Neural cell (in vitro differentiated cells): ENCODE results near the gene ERC2. TPM values are rescaled to one million over a fixed set of nuclear protein-coding genes. Genes with fewer than 3 reads are reported as not detected.

Source experiments
- H2AFZ ChIP-seq: fragments of 200-600, 300-800 bp; sonication (generic), shearing (Covaris generic); 2 replicates; pipeline ENCODE4 v1.6.0; 2014; ENCODE audit warnings: low read depth, mild to moderate bottlenecking, antibody characterized with exemption, low read length, moderate library complexity
- H3F3A ChIP-seq: fragments of 200-600 bp; shearing (Covaris generic); 2 replicates; pipeline ENCODE4 v1.6.1; 2016; ENCODE audit warnings: mild to moderate bottlenecking, moderate library complexity, mixed read lengths, antibody characterized with exemption, low read length; ENCODE audit not compliant: insufficient read depth, poor library complexity, severe bottlenecking
- H3K27ac ChIP-seq: fragments of 200-600, 300-800 bp; sonication (generic), shearing (Covaris generic); 2 replicates; pipeline ENCODE4 v1.5.1; 2014; ENCODE audit warnings: mild to moderate bottlenecking, low read length, moderate library complexity
- H3K27me3 ChIP-seq: fragments of 300-800, 200-600 bp; sonication (generic), shearing (Covaris generic); 2 replicates; pipeline ENCODE4 v1.6.0; 2014; ENCODE audit warnings: mild to moderate bottlenecking, low read depth, low read length, moderate library complexity; ENCODE audit not compliant: insufficient read depth
- H3K36me3 ChIP-seq: fragments of 300-800, 200-600 bp; sonication (generic), shearing (Covaris generic); 2 replicates; pipeline ENCODE4 v1.5.1; 2014; ENCODE audit warnings: mild to moderate bottlenecking, antibody characterized with exemption, low read length, moderate library complexity; ENCODE audit not compliant: insufficient read depth
- H3K4me2 ChIP-seq: fragments of 300-800, 200-600 bp; sonication (generic), shearing (Covaris generic); 2 replicates; pipeline ENCODE4 v1.6.0; 2014; ENCODE audit warnings: mild to moderate bottlenecking, low read length
- H3K4me3 ChIP-seq: fragments of 300-800, 200-600 bp; sonication (generic), shearing (Covaris generic); 2 replicates; pipeline ENCODE4 v1.5.1; 2014; ENCODE audit warnings: mild to moderate bottlenecking, low read length, moderate library complexity
- H3K79me2 ChIP-seq: fragments of 200-600 bp; shearing (Covaris generic); replicated peaks from 2 replicates; pipeline ENCODE4 v1.6.0; 2014; ENCODE audit warnings: mild to moderate bottlenecking, low read length, moderate library complexity; ENCODE audit not compliant: insufficient read depth
- H3K9ac ChIP-seq: fragments of 300-800, 200-600 bp; sonication (generic), shearing (Covaris generic); 2 replicates; pipeline ENCODE4 v1.6.1; 2016; ENCODE audit warnings: mild to moderate bottlenecking, low read length, mixed read lengths
- H3K9me2 ChIP-seq: fragments of 200-600 bp; shearing (Covaris generic); 2 replicates; pipeline ENCODE4 v1.6.1; 2016; ENCODE audit warnings: mild to moderate bottlenecking, low read length, mixed read lengths; ENCODE audit not compliant: insufficient read depth
- H3K9me3 ChIP-seq: fragments of 200-600, 300-800 bp; sonication (generic), shearing (Covaris generic); 2 replicates; pipeline ENCODE4 v1.6.1; 2016; ENCODE audit warnings: mild to moderate bottlenecking, mixed run types, low read length, moderate library complexity, mixed read lengths
- H4K20me1 ChIP-seq: fragments of 200-600 bp; shearing (Covaris generic); 2 replicates; pipeline ENCODE4 v1.6.1; 2016; ENCODE audit warnings: mild to moderate bottlenecking, mixed run types; ENCODE audit not compliant: insufficient read depth
- CTCF ChIP-seq: fragments of 450-650 bp; IDR thresholded peaks from 2 replicates; pipeline ENCODE4 v1.5.1; 2014; ENCODE audit warnings: antibody characterized with exemption, mild to moderate bottlenecking, moderate library complexity; ENCODE audit not compliant: poor library complexity, severe bottlenecking
- EP300 ChIP-seq: fragments of 450-650 bp; conservative IDR thresholded peaks from 2 replicates; pipeline ENCODE4 v1.6.1; 2014; ENCODE audit warnings: antibody characterized with exemption, mild to moderate bottlenecking, moderate library complexity; ENCODE audit not compliant: poor library complexity, severe bottlenecking
- EZH2 ChIP-seq: fragments of 200-600, 300-800 bp; shearing (Covaris generic), sonication (generic); IDR thresholded peaks from 2 replicates; pipeline ENCODE4 v1.6.1; 2014; ENCODE audit warnings: antibody characterized with exemption, low read length, borderline replicate concordance, mild to moderate bottlenecking; ENCODE audit not compliant: insufficient read depth, poor library complexity, severe bottlenecking
- MXI1 ChIP-seq: fragments of 450-650 bp; conservative IDR thresholded peaks from 2 replicates; pipeline ENCODE4 v1.6.1; 2014; ENCODE audit warnings: antibody characterized with exemption, mild to moderate bottlenecking; ENCODE audit not compliant: poor library complexity, severe bottlenecking
- POLR2AphosphoS5 ChIP-seq: IDR thresholded peaks from 2 replicates; pipeline ENCODE4 v1.6.1; 2012
- RAD21 ChIP-seq: fragments of 450-650 bp; conservative IDR thresholded peaks from 2 replicates; pipeline ENCODE4 v1.6.1; 2014; ENCODE audit warnings: antibody characterized with exemption, mild to moderate bottlenecking, moderate library complexity
- REST ChIP-seq: IDR thresholded peaks from 2 replicates; pipeline ENCODE4 v1.6.1; 2012; ENCODE audit warnings: borderline replicate concordance
- SMC3 ChIP-seq: fragments of 450-650 bp; conservative IDR thresholded peaks from 2 replicates; pipeline ENCODE4 v1.6.1; 2014; ENCODE audit warnings: antibody characterized with exemption, mild to moderate bottlenecking, moderate library complexity; ENCODE audit not compliant: poor library complexity
- TAF1 ChIP-seq: IDR thresholded peaks from 2 replicates; pipeline ENCODE4 v1.6.1; 2012; ENCODE audit warnings: low read depth
- polyA plus RNA-seq: library from polyadenylated mRNA; depleted of rRNA; stranded (reverse); fragments of >200 nt; gene quantifications from 2 replicates; pipeline ENCODE4 v1.2.3, GENCODE V29; 2014

The ERC2 gene
- polyA plus RNA-seq, 1 donor from 2014 or later: 60.4 TPM

DNA sequence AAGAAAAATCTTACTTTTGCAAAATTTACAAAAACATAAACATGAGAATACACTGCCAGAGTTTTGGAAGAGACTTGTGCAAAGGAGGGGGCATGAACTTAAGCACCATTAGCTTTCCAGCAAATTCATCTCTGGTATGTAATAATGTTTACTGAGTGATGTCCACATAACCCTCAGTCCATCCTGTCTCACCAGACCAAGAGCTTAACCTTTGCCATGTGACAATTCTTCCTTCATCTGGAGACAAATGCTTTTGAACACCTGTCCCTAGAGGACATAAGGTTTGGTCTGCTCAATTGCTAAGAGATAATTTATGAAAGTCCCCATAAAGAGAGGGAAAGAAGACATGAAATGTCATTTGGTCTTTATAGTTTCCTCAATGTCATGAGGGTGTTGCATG, 412.3 kb downstream of the ERC2 start:
- Histone ChIP-seq H3K79me2 (no peaks in the 10 kb centered on the region), H3K4me3 (no peak overlapping the region), H3F3A (no peaks in the 10 kb centered on the region), H3K4me2 (no peak overlapping the region), H3K9me3 (no peaks in the 10 kb centered on the region), H3K36me3 (no peaks in the 10 kb centered on the region), H3K27ac (no peak overlapping the region), H3K9me2 (no peaks in the 10 kb centered on the region), H2AFZ (no peak overlapping the region), H4K20me1 (no peaks in the 10 kb centered on the region), H3K9ac (no peak overlapping the region), H3K27me3 (no peaks in the 10 kb centered on the region)
- no peak for TF ChIP-seq SMC3
- TF ChIP-seq EZH2: no peak
- TF ChIP-seq RAD21: no peak

GRCh38 chr3:56055546-56055945, 412.7 kb downstream of the ERC2 start:
- Histone ChIP-seq H3K27ac (no peak overlapping the region), H2AFZ (no peak overlapping the region), H3F3A (no peaks in the 10 kb centered on the region), H3K4me3 (no peak overlapping the region), H3K27me3 (no peaks in the 10 kb centered on the region), H3K9me2 (no peaks in the 10 kb centered on the region), H3K9me3 (no peaks in the 10 kb centered on the region), H3K36me3 (no peaks in the 10 kb centered on the region), H4K20me1 (no peaks in the 10 kb centered on the region), H3K79me2 (no peaks in the 10 kb centered on the region), H3K4me2 (no peak overlapping the region), H3K9ac (no peak overlapping the region)
- TF ChIP-seq EP300 (no peak), SMC3 (no peak), TAF1 (no peak)

GRCh38 chr3:56054844-56055243, 413.4 kb downstream of the ERC2 start:
- no peak overlapping the region for H3K4me2 ChIP-seq
- TF ChIP-seq EP300 (no peak), RAD21 (no peak), MXI1 (no peak), REST (no peak), SMC3 (no peak), EZH2 (no peak), CTCF (no peak), POLR2AphosphoS5 (no peak), TAF1 (no peak)

More at GRCh38 chr3:56054844-56055243, 413.4 kb downstream of the ERC2 start:
- H3K9me3 ChIP-seq: no peaks in the 10 kb centered on the region
- H3K9ac ChIP-seq: no peak overlapping the region
- H3K9me2 ChIP-seq: no peaks in the 10 kb centered on the region
- no peak overlapping the region for H3K27ac ChIP-seq
- H3K79me2 ChIP-seq: no peaks in the 10 kb centered on the region
- H3F3A ChIP-seq: no peaks in the 10 kb centered on the region
- no peaks in the 10 kb centered on the region for H4K20me1 ChIP-seq
- no peaks in the 10 kb centered on the region for H3K36me3 ChIP-seq
- no peaks in the 10 kb centered on the region for H3K27me3 ChIP-seq
- no peak overlapping the region for H2AFZ ChIP-seq
- H3K4me3 ChIP-seq: no peak overlapping the region
